Central memory CD4-positive, alpha-beta T cell (primary cell): ENCODE measurements around the gene PSMB11.

Experiments used
- DNase-seq: peaks from one replicate; pipeline ENCODE4 v3.0.0; 2022

Gene PSMB11

GRCh38 chr14:23044840-23045239 is 2.8 kb downstream of the PSMB11 start:
- no peak for DNase-seq

- DNase-seq: no peak
Observed at GRCh38 chr14:23045419-23046357, 3.7 kb downstream of the PSMB11 start.

- no peak for DNase-seq
Observed at GRCh38 chr14:23047034-23047634, 5.1 kb downstream of the PSMB11 start.

- no peak for DNase-seq
Observed at GRCh38 chr14:23047751-23048693, 6.0 kb downstream of the PSMB11 start.

- no peak for DNase-seq
Observed at GRCh38 chr14:23049011-23049410, 7.0 kb downstream of the PSMB11 start.

GRCh38 chr14:23051141-23052057 is 9.4 kb downstream of the PSMB11 start:
- DNase-seq: no peak

GRCh38 chr14:23052182-23052623 is 10.2 kb downstream of the PSMB11 start:
- DNase-seq: no peak

- no peak for DNase-seq
Observed at GRCh38 chr14:23052671-23053070, 10.7 kb downstream of the PSMB11 start.

- DNase-seq: no peak
Observed at GRCh38 chr14:23053426-23053825, 11.4 kb downstream of the PSMB11 start.

GRCh38 chr14:23054000-23054811 is 12.2 kb downstream of the PSMB11 start:
- no peak for DNase-seq

- DNase-seq: no peak
Observed at GRCh38 chr14:23055147-23055550, 13.1 kb downstream of the PSMB11 start.

GRCh38 chr14:23055621-23056144 is 13.7 kb downstream of the PSMB11 start:
- no peak for DNase-seq

GRCh38 chr14:23056145-23056955 is 14.3 kb downstream of the PSMB11 start:
- peak; percentile 55 for DNase-seq

GRCh38 chr14:23056956-23057756 is 15.1 kb downstream of the PSMB11 start, which contains the start of gene CDH24:
Gene CDH24, minus strand, starts transcription at chr14:23057520. Its CDS starts 1,787 bp downstream, at chr14:23055733.
- DNase-seq: peak; percentile 48

- DNase-seq: peak; percentile 78
Observed at GRCh38 chr14:23057757-23058653, 16.0 kb downstream of the PSMB11 start.

- no peak for DNase-seq
Observed at GRCh38 chr14:23058654-23059504, 16.9 kb downstream of the PSMB11 start.
